Hair follicle dermal papilla cell (primary cell): ENCODE results near the gene ADGRF1. TPM values are rescaled to one million over a fixed set of nuclear protein-coding genes. Genes with fewer than 3 reads are reported as not detected.

Experiments used
- total RNA-seq: library from RNA; depleted of rRNA; stranded (reverse); fragments of >200 nt; gene quantifications from 2 replicates; pipeline ENCODE4 v1.2.3, GENCODE V29; 2012

ADGRF1 gene
- under 0.01 TPM in 1 of 2 replicates, not detected in the other for total RNA-seq

DNA sequence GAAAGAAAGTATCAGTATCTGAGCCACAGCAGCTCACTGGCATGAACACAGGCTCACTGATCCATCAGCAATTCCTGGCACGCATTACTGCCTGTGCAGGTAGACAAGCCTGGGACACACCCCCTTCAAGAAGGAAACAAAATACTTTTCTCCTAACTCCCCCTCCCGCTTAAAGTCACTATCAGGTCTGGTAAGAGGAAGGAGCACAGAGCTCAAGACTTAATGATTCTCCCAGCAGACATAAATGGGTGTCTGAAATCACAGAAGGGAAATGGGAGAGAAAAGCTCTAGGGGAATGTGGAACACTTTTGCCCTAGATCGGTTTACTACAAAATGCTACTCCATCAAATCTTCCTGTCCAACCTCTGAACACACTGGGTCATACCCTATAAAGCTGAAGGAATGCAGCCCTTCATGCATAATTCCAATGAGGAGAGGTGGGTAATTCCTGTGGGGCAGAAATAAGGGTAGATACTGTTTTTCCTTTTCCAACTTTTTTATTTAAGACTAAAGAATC, at the start of gene ADGRF1:
ADGRF1 (minus strand) TSS at position 58 of the 517 bp plus-strand sequence. CDS start 13,271 bp downstream, outside the sequence.

Other genes with a start within 250 kb of the ADGRF1 start
- not detected in 2 replicates for gene MEP1A, start 248.9 kb downstream of the ADGRF1 start, total RNA-seq
- under 0.01 TPM in 2 replicates for gene ADGRF5, start 120.4 kb downstream of the ADGRF1 start, total RNA-seq